H1 (cell line): ENCODE measurements around the gene SLC9C1. TPM values are rescaled to one million over a fixed set of nuclear protein-coding genes. Genes with fewer than 3 reads are reported as not detected.

Source experiments
- CTCF ChIA-PET: fragments of 300-600 bp; sonication (Branson Sonifier 250); formaldehyde crosslinking; loops from one replicate; lab custom pipeline; 2021; ENCODE audit not compliant: partially characterized antibody; lab: Charles Lee
- POLR2A ChIA-PET: fragments of 300-600 bp; sonication (Branson Sonifier 250); formaldehyde crosslinking; loops from one replicate; lab custom pipeline; 2021; ENCODE audit warnings: inconsistent platforms; ENCODE audit not compliant: partially characterized antibody; lab: Charles Lee
- DNase-seq, 2 experiments: peaks; one replicate each; pipeline versions ENCODE4 v3.0.0 to v3.0.0-alpha.2; 2010 to 2022; ENCODE audit warnings: low spot score in 2 of 2, low read depth in 1 of 2, mixed read lengths in 1 of 2
- FAIRE-seq: peaks from 2 replicates; lab custom pipeline; 2011; peaks lifted over from hg19 to GRCh38; lab: Jason Lieb, UNC
- H2AFZ ChIP-seq: 2 replicates; pipeline ENCODE4 v1.8.1; 2012; ENCODE audit warnings: low read length, inconsistent platforms
- H2AK5ac ChIP-seq: 2 replicates; pipeline ENCODE4 v1.6.1; 2013; ENCODE audit warnings: low read depth, low read length
- H2BK120ac ChIP-seq: replicated peaks from 2 replicates; pipeline ENCODE3; 2013; ENCODE audit warnings: low read depth, low read length, inconsistent platforms
- H2BK12ac ChIP-seq: 2 replicates; pipeline ENCODE4 v1.6.1; 2013; ENCODE audit warnings: low read depth, low read length
- H2BK15ac ChIP-seq: 2 replicates; pipeline ENCODE4 v1.6.1; 2013; ENCODE audit warnings: low read length
- H2BK20ac ChIP-seq: 2 replicates; pipeline ENCODE4 v1.6.1; 2013; ENCODE audit warnings: low read length
- H2BK5ac ChIP-seq: 2 replicates; pipeline ENCODE4 v1.6.1; 2013; ENCODE audit warnings: low read depth, low read length
- H3K14ac ChIP-seq: 2 replicates; pipeline ENCODE4 v1.6.1; 2013; ENCODE audit warnings: inconsistent platforms; ENCODE audit not compliant: insufficient read length
- H3K18ac ChIP-seq: 2 replicates; pipeline ENCODE4 v1.6.1; 2013; ENCODE audit warnings: low read length; ENCODE audit errors: extremely low read depth
- H3K23ac ChIP-seq: 2 replicates; pipeline ENCODE4 v1.6.1; 2013; ENCODE audit warnings: inconsistent platforms; ENCODE audit not compliant: insufficient read length
- H3K23me2 ChIP-seq: 2 replicates; pipeline ENCODE4 v1.6.1; 2013; ENCODE audit warnings: low read depth, low read length
- H3K27ac ChIP-seq: 2 replicates; pipeline ENCODE4 v1.6.1; 2011; ENCODE audit warnings: low read depth, low read length, inconsistent platforms
- H3K27me3 ChIP-seq, 4 experiments: replicated peaks in 1 of 4; 1 replicate in 1 of 4; 2 replicates in 3 of 4; pipeline versions ENCODE4 v1.6.1 to v1.8.1; 2011 to 2013; ENCODE audit warnings: low read length in 3 of 4, mild to moderate bottlenecking in 3 of 4, inconsistent platforms in 2 of 4, mixed read lengths in 2 of 4, moderate library complexity in 1 of 4; ENCODE audit not compliant: control insufficient read depth in 3 of 4, insufficient read depth in 3 of 4; ENCODE audit errors: extremely low read depth in 1 of 4
- H3K36me3 ChIP-seq, 4 experiments: 2 replicates each; pipeline versions ENCODE4 v1.6.1 to v1.8.1; 2011 to 2013; ENCODE audit warnings: mild to moderate bottlenecking in 4 of 4, low read length in 3 of 4, moderate library complexity in 2 of 4, control low read depth in 1 of 4, inconsistent platforms in 1 of 4; ENCODE audit not compliant: insufficient read depth in 4 of 4, control insufficient read depth in 2 of 4
- H3K4ac ChIP-seq: replicated peaks from 2 replicates; pipeline ENCODE3; 2013; ENCODE audit warnings: low read length, low read depth, mixed read lengths, inconsistent platforms; ENCODE audit not compliant: insufficient read length
- H3K4me1 ChIP-seq, 4 experiments: replicated peaks in 1 of 4; 1 replicate in 1 of 4; 2 replicates in 3 of 4; pipeline versions ENCODE4 v1.6.1 to v1.8.1; 2011 to 2013; ENCODE audit warnings: low read length in 3 of 4, inconsistent platforms in 2 of 4, mixed read lengths in 1 of 4; ENCODE audit not compliant: insufficient read depth in 4 of 4, control insufficient read depth in 3 of 4
- H3K4me2 ChIP-seq, 2 experiments: 2 replicates each; pipeline versions ENCODE4 v1.6.1 to v1.8.1; 2011 to 2013; ENCODE audit warnings: low read depth in 2 of 2, low read length in 2 of 2, control low read depth in 1 of 2, inconsistent platforms in 1 of 2, mild to moderate bottlenecking in 1 of 2; ENCODE audit not compliant: insufficient read depth in 1 of 2
- H3K4me3 ChIP-seq, 4 experiments: fragments of 200-600, 300-600 bp in 1 of 4; sonication (generic), shearing (Covaris generic), sonication (Bioruptor Twin) in 1 of 4; 2 replicates each; pipeline versions ENCODE4 v1.5.1 to v1.8.1; 2011 to 2016; ENCODE audit warnings: low read length in 4 of 4, low read depth in 3 of 4, control low read depth in 2 of 4, inconsistent platforms in 2 of 4, mild to moderate bottlenecking in 2 of 4, mixed read lengths in 1 of 4, moderate library complexity in 1 of 4; ENCODE audit not compliant: insufficient read depth in 2 of 4; ENCODE audit errors: extremely low read depth in 1 of 4
- H3K56ac ChIP-seq: replicated peaks from 2 replicates; pipeline ENCODE3; 2013; ENCODE audit warnings: low read depth, mild to moderate bottlenecking, mixed read lengths, low read length, inconsistent platforms; ENCODE audit not compliant: insufficient read length
- H3K79me1 ChIP-seq: 2 replicates; pipeline ENCODE4 v1.6.1; 2013; ENCODE audit warnings: low read depth, low read length, control low read depth
- H3K79me2 ChIP-seq, 2 experiments: 2 replicates each; pipeline versions ENCODE4 v1.6.1 to v1.8.1; 2012 to 2013; ENCODE audit warnings: low read length in 2 of 2, mild to moderate bottlenecking in 2 of 2, inconsistent platforms in 1 of 2; ENCODE audit not compliant: insufficient read depth in 2 of 2, control insufficient read depth in 1 of 2
- H3K9ac ChIP-seq, 4 experiments: replicated peaks in 1 of 4; 1 replicate in 1 of 4; 2 replicates in 3 of 4; pipeline versions ENCODE4 v1.6.1 to v1.8.1; 2011 to 2013; ENCODE audit warnings: low read depth in 3 of 4, low read length in 3 of 4, control low read depth in 2 of 4, mild to moderate bottlenecking in 2 of 4, moderate library complexity in 2 of 4, inconsistent platforms in 1 of 4; ENCODE audit errors: extremely low read depth in 1 of 4
- H3K9me3 ChIP-seq, 2 experiments: 2 replicates each; pipeline versions ENCODE4 v1.6.1 to v1.8.1; 2012 to 2013; ENCODE audit warnings: mild to moderate bottlenecking in 2 of 2, moderate library complexity in 2 of 2, control low read depth in 1 of 2, inconsistent platforms in 1 of 2, low read depth in 1 of 2, low read length in 1 of 2, mixed read lengths in 1 of 2; ENCODE audit not compliant: insufficient read depth in 2 of 2
- H4K20me1 ChIP-seq, 2 experiments: replicated peaks in 1 of 2; 2 replicates each; pipeline versions ENCODE3 to v1.8.1; 2011 to 2013; ENCODE audit warnings: inconsistent platforms in 2 of 2, low read length in 2 of 2, mild to moderate bottlenecking in 1 of 2; ENCODE audit not compliant: insufficient read depth in 2 of 2, control insufficient read depth in 1 of 2
- H4K5ac ChIP-seq: 2 replicates; pipeline ENCODE4 v1.6.1; 2013; ENCODE audit warnings: low read length, low read depth, mixed read lengths, inconsistent platforms; ENCODE audit not compliant: insufficient read length
- H4K8ac ChIP-seq: 2 replicates; pipeline ENCODE4 v1.8.0; 2013; ENCODE audit warnings: mild to moderate bottlenecking, moderate library complexity, low read length, inconsistent platforms; ENCODE audit not compliant: insufficient read depth; ENCODE audit errors: extremely low read depth
- H4K91ac ChIP-seq: replicated peaks from 2 replicates; pipeline ENCODE3; 2013; ENCODE audit warnings: low read length, mixed read lengths, inconsistent platforms; ENCODE audit not compliant: insufficient read length
- CBX8 ChIP-seq: fragments of 300-800, 300-1000 bp; sonication (generic); IDR thresholded peaks from 2 replicates; pipeline ENCODE4 v1.7.1; 2016; ENCODE audit warnings: low read depth, low read length, borderline replicate concordance
- CHD1 ChIP-seq: IDR thresholded peaks from 2 replicates; pipeline ENCODE4 v1.6.1; 2012; ENCODE audit warnings: low read depth, low read length, improper control_type of control experiment
- CHD2 ChIP-seq: IDR thresholded peaks from 2 replicates; pipeline ENCODE4 v1.6.1; 2012; ENCODE audit warnings: low read length, improper control_type of control experiment
- E2F6 ChIP-seq: IDR thresholded peaks from 2 replicates; pipeline ENCODE4 v1.6.1; 2012; ENCODE audit warnings: inconsistent platforms
- WGBS, 2 experiments: shearing (Covaris generic) in 1 of 2; methylation state at CpG; one replicate each; pipeline versions ENCODE4 v1.1.6 to v1.1.7; 2013 to 2015; ENCODE audit warnings: low lambda C conversion rate in 2 of 2, mixed read lengths in 2 of 2, inconsistent platforms in 1 of 2, low coverage in 1 of 2, missing lambda C conversion rate in 1 of 2; ENCODE audit not compliant: insufficient replicate concordance in 2 of 2, insufficient coverage in 1 of 2, insufficient read length in 1 of 2; ENCODE audit errors: extremely low coverage in 1 of 2, missing lambda C conversion rate in 1 of 2; 5-methylcytosine and 5-hydroxymethylcytosine counted together
- polyA plus RNA-seq, 7 experiments: library from polyadenylated mRNA; depleted of rRNA in 3 of 7; stranded (reverse) in 5 of 7; unstranded in 2 of 7; fragments of >200 nt in 5 of 7; fragments of 200-250 nt in 2 of 7; gene quantifications; 1 replicate in 5 of 7; 2 replicates in 1 of 7; 4 replicates in 1 of 7; pipeline versions ENCODE4 v1.2.1 to v1.2.3, GENCODE V29; 2011 to 2013; ENCODE audit warnings: missing spikeins in 2 of 7, mixed read lengths in 2 of 7
- total RNA-seq: library from RNA; stranded (reverse); fragmentation: NEBNext Ultra II Directional; extraction: Animal tissue kit (Norgen Biotek cat#: 25700); gene quantifications from 2 replicates; pipeline ENCODE4 v1.2.1, GENCODE V29; 2021

SLC9C1 gene
- total and polyA plus RNA-seq, 2 of the 8 experiments (the other 6 are each of a cell fraction or from before 2014, with no cell fraction given) = 0.15 to 0.24 TPM

GRCh38 chr3:112319516-112320276 lies 25.7 kb upstream of the SLC9C1 start:
- ChIA-PET CTCF (interaction anchor here (0.7 to 4.4 kb wide), 9 partner anchors 8 to 208 kb away, joined by 3 to 30 read pairs (median 5); partner anchors contain the start of genes CD200 and SLC9C1), POLR2A (interaction anchor here (1.0 to 3.9 kb wide), 4 partner anchors 13 to 128 kb away, joined by 3 to 16 read pairs (median 6); partner anchors contain the start of gene CD200)
- Histone ChIP-seq H3K14ac (no peak overlapping the region), H3K27me3 (no peaks in the 10 kb centered on the region), H4K5ac (no peak overlapping the region), H3K4me3 (no peak overlapping the region), H2BK20ac (no peak overlapping the region), H3K79me1 (no peaks in the 10 kb centered on the region), H3K4me2 (no peak overlapping the region), H4K8ac (no peak overlapping the region), H3K4ac (no peak overlapping the region), H2AFZ (peak overlapping the region; percentile 82; the same call in 1 of the 2 replicates), H3K9ac (peak overlapping the region in 1 of 4 experiments; percentile 13; a peak in 1 of 7 replicates), H3K23ac (no peak overlapping the region), H3K4me1 (peaks cover 0 to 16% (median 7%) of the 10 kb centered on the region in 4 experiments; a peak in 5 of 7 replicates), H2AK5ac (no peak overlapping the region), H4K20me1 (no peaks in the 10 kb centered on the region), H3K23me2 (no peaks in the 10 kb centered on the region), H4K91ac (no peak overlapping the region), H2BK5ac (no peak overlapping the region; the same call in 1 of the 2 replicates), H3K18ac (no peak overlapping the region), H2BK120ac (peak overlapping the region; percentile 69), H2BK15ac (no peak overlapping the region), H2BK12ac (no peak overlapping the region), H3K9me3 (peaks cover 15 to 16% of the 10 kb centered on the region in 2 experiments), H3K27ac (no peak overlapping the region), H3K36me3 (peaks cover 0 to 6% (median 0%) of the 10 kb centered on the region in 4 experiments; a peak in 2 of 8 replicates), H3K79me2 (no peaks in the 10 kb centered on the region), H3K56ac (no peak overlapping the region)
- FAIRE-seq = peak; percentile 24
- DNase-seq = no peak
- 71% methylated on average over 4 of the region's 4 CpGs; no CpG with 5 or more reads in 1 of the 2 experiments for WGBS, 2 experiments
- TF ChIP-seq CHD1 = no peak
- no peak for TF ChIP-seq CHD2
- no peak for TF ChIP-seq E2F6
- no peak for TF ChIP-seq CBX8
